Vagina (tissue), 2 donors: ENCODE measurements around the gene ACSL5. TPM values are rescaled to one million over a fixed set of nuclear protein-coding genes. Genes with fewer than 3 reads are reported as not detected.

Source experiments
- DNase-seq, 2 donors: peaks; one replicate each; pipeline ENCODE4 v3.0.0-alpha.2; 2017; ENCODE audit errors: extremely low spot score in 2 of 2
- H3K27ac ChIP-seq: fragments of 200-600 bp; sonication (generic); one replicate; pipeline ENCODE4 v1.5.1; 2019
- H3K27me3 ChIP-seq: fragments of 200-600 bp; sonication (generic); one replicate; pipeline ENCODE4 v1.5.1; 2019
- H3K36me3 ChIP-seq, 2 donors: fragments of 200-600 bp; sonication (generic); one replicate each; pipeline ENCODE4 v1.5.1; 2017 to 2019
- H3K4me1 ChIP-seq: fragments of 200-600 bp; sonication (generic); one replicate; pipeline ENCODE4 v1.5.1; 2019
- H3K4me3 ChIP-seq, 2 donors: fragments of 200-600 bp; sonication (generic); 1 replicate in 1 of 2; 2 replicates in 1 of 2; pipeline ENCODE4 v1.5.1; 2016 to 2019
- H3K9me3 ChIP-seq: fragments of 200-600 bp; sonication (generic); one replicate; pipeline ENCODE4 v1.5.1; 2019
- POLR2A ChIP-seq, 2 donors: fragments of 450-650 bp; IDR thresholded peaks; one replicate each; pipeline ENCODE4 v1.6.1; 2017; ENCODE audit warnings: antibody characterized with exemption in 2 of 2, mild to moderate bottlenecking in 2 of 2, moderate library complexity in 2 of 2
- POLR2AphosphoS5 ChIP-seq, 2 donors: sonication (generic); formaldehyde crosslinking; IDR thresholded peaks; one replicate each; pipeline ENCODE4 v1.9.0; 2017; ENCODE audit warnings: antibody characterized with exemption in 2 of 2, mild to moderate bottlenecking in 2 of 2, low read depth in 1 of 2; ENCODE audit not compliant: insufficient read depth in 1 of 2
- intact Hi-C: fragments of 100-400 bp; cut with DNase I; formaldehyde crosslinking; loops from one replicate; pipeline ENCODE4 v1.15.1; 2023
- total RNA-seq: library from RNA; depleted of rRNA; stranded (reverse); fragments of >200 nt; gene quantifications from one replicate; pipeline ENCODE4 v1.2.3, GENCODE V29; 2016
- TF ChIP-seq, protein P1 (sequence below), 3 experiments: fragments of 450-650 bp in 2 of 3; fragments of 200-600 bp in 1 of 3; sonication (generic) in 1 of 3; IDR thresholded peaks; one replicate each; pipeline ENCODE4 v1.5.1; 2017 to 2019; ENCODE audit warnings: antibody characterized with exemption in 3 of 3, mild to moderate bottlenecking in 2 of 3, moderate library complexity in 2 of 3

The ACSL5 gene
- total RNA-seq, 1 donor from 2014 or later: 8.3 TPM

DNA sequence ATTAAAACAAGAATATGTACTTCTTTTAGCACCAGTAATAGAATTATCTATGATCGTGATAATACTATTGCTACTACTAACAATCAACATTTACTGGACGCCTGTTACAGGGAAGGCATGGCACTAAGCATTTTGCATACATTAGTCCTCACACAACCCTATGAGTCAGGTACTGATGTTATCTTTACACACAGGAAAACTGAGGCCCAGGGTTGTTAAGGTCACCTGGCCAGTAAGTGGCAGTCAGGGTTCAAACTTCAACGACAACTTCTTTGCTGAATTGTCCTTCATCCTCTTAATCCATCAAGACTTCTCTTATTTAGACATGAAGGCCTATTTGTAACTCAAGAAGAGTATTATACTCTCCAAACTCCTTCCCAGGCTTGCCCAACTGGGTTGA, 41.9 kb upstream of the ACSL5 start:
- H3K36me3 ChIP-seq: no peaks in the 10 kb centered on the region
- DNase-seq: no peak
- TF ChIP-seq POLR2A (IDR thresholded peaks at IDR 0.05) (no peak), POLR2AphosphoS5 (IDR thresholded peaks at IDR 0.05; ENCODE audit: insufficient read depth in 1 of 2, low read depth in 1 of 2) (no peak)
- TF ChIP-seq, protein P1, sequence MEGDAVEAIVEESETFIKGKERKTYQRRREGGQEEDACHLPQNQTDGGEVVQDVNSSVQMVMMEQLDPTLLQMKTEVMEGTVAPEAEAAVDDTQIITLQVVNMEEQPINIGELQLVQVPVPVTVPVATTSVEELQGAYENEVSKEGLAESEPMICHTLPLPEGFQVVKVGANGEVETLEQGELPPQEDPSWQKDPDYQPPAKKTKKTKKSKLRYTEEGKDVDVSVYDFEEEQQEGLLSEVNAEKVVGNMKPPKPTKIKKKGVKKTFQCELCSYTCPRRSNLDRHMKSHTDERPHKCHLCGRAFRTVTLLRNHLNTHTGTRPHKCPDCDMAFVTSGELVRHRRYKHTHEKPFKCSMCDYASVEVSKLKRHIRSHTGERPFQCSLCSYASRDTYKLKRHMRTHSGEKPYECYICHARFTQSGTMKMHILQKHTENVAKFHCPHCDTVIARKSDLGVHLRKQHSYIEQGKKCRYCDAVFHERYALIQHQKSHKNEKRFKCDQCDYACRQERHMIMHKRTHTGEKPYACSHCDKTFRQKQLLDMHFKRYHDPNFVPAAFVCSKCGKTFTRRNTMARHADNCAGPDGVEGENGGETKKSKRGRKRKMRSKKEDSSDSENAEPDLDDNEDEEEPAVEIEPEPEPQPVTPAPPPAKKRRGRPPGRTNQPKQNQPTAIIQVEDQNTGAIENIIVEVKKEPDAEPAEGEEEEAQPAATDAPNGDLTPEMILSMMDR (IDR thresholded peaks at IDR 0.05): no peak
- H3K9me3 ChIP-seq: no peaks in the 10 kb centered on the region
- no peak overlapping the region for H3K27ac ChIP-seq
- no peaks in the 10 kb centered on the region for H3K27me3 ChIP-seq
- intact Hi-C loops: no loop called here
- H3K4me1 ChIP-seq: no peaks in the 10 kb centered on the region
- H3K4me3 ChIP-seq: no peak overlapping the region

DNA sequence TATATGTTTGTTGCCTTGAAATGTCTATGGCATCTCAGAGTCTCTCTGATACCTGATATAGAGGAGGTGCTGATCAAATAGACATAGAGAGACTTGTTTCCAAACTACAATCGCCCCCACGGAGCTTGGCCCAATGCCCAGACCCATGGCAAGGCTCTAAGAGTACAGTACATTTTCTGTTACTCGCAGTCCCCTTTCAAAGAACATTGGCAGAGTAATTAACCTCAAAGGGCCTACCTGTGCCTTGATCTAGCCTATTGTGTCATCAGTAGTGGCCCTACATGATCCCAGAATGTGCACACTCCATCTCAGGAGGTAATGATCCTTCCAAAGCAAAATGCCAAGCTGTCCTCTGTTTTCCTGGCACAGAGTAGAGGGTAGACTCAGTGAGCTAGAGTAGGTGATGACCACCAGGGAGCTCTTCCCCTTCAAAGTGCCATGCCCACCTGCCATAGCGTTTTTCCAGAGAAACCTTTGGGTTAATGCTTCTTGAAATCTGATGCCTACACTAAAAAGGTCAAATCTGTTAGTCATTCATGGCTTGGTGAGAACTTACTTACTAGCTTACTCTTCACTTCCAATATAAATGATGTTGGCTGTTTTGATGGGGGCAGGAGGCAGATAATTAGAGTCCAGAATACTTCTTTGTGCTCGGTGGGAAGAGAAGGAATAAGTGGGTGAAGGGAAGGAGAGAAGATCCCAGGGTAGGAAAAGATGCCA, 41.2 kb upstream of the ACSL5 start:
- H3K27ac ChIP-seq: no peak overlapping the region
- intact Hi-C loops: no loop called here
- DNase-seq: peak in 1 of 2 donors; percentile 42

DNA sequence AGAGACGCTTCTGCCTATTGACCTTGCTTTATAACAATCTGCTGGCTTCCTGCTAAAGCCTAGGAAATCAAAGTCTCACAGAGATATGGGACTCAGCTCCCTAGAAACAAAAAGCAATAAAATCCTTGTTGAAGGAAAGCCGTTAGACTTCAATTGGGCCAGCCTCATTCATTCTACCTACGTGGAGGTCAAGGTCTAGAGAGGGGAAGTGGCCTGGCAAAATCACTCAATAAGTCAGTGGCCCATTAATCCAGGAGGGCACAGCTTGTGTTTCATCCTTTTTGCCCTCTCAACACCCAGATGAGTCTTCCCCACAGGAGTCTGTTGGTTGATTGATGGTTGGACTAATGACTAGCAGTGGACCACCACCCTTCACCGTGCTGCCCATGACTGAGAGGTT, 40.5 kb upstream of the ACSL5 start:
- DNase-seq: peak in 1 of 2 donors; percentile 11
- Histone ChIP-seq H3K9me3 (no peaks in the 10 kb centered on the region), H3K27ac (no peak overlapping the region), H3K4me1 (no peaks in the 10 kb centered on the region), H3K4me3 (no peak overlapping the region), H3K27me3 (no peaks in the 10 kb centered on the region), H3K36me3 (no peaks in the 10 kb centered on the region)
- intact Hi-C loops: no loop called here
- TF ChIP-seq POLR2A (IDR thresholded peaks at IDR 0.05) (no peak), POLR2AphosphoS5 (IDR thresholded peaks at IDR 0.05; ENCODE audit: insufficient read depth in 1 of 2, low read depth in 1 of 2) (no peak)
- TF ChIP-seq, protein P1 (IDR thresholded peaks at IDR 0.05): no peak

More for the DNA sequence above, 41.2 kb upstream of the ACSL5 start:
- Histone ChIP-seq H3K27me3 (no peaks in the 10 kb centered on the region), H3K36me3 (no peaks in the 10 kb centered on the region), H3K4me1 (no peaks in the 10 kb centered on the region), H3K9me3 (no peaks in the 10 kb centered on the region), H3K4me3 (no peak overlapping the region)
- TF ChIP-seq POLR2AphosphoS5 (IDR thresholded peaks at IDR 0.05; ENCODE audit: insufficient read depth in 1 of 2, low read depth in 1 of 2) (no peak), POLR2A (IDR thresholded peaks at IDR 0.05) (no peak)
- TF ChIP-seq, protein P1 (IDR thresholded peaks at IDR 0.05): no peak

DNA sequence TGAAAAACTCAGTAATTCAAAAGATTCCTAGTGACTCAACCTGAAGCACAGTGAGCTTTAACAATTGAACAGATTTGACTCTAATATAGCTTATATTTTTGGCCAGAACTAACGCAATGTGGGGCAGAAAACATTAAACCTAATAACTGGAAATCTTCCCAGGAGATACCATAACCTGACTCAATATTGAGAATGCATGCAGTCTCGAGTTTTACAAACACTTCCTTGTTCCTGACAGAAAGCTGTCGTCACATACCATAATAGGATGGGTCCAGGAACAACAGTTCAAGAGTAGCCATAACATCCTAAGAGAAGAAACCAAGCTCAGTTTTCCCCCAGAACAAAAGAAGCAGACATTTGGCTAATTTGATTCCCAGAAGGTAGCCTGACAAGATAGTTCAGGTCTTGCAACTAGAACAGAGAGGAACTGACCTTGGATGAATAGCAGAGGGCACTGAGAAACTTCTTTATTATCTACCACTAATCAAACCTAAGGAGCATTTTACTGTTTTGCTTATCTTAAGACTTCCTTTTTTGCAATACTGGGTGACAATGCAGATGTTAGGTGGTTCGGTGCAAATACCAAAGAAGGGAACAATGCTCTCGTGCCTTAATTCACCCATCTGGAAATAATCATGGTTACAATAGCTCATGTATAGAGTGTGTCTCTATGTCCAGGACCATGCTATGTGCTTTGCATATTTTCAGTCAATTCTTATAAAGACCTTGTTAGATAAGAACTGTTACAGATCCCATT, 38.6 kb upstream of the ACSL5 start:
- H3K9me3 ChIP-seq: no peaks in the 10 kb centered on the region
- H3K27ac ChIP-seq: no peak overlapping the region
- H3K36me3 ChIP-seq: no peaks in the 10 kb centered on the region
- peak in 1 of 2 donors; percentile 10 for DNase-seq
- H3K27me3 ChIP-seq: no peaks in the 10 kb centered on the region
- intact Hi-C loops: no loop called here
- TF ChIP-seq, protein P1 (IDR thresholded peaks at IDR 0.05): no peak
- TF ChIP-seq POLR2A (IDR thresholded peaks at IDR 0.05) (no peak), POLR2AphosphoS5 (IDR thresholded peaks at IDR 0.05; ENCODE audit: insufficient read depth in 1 of 2, low read depth in 1 of 2) (no peak)
- no peak overlapping the region for H3K4me3 ChIP-seq
- no peaks in the 10 kb centered on the region for H3K4me1 ChIP-seq

DNA sequence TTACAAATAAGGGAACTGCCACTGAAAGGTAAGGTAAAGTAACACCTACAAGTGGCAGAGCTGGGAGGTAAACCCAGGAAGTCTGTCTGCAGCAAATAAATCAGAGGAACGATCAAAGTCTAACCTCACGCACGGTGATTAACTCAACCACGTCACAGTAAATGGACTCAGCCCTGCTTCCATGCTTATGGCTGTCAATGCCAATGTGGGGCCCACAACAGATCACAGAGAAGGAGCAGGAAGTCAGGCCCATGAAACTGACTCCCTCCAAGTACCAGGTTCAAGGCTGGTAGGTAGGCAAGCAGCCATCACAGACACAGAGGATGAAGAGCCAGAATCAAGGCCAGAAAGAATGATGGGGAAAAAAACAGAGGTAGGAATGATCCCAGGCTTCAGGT, 38.0 kb upstream of the ACSL5 start:
- intact Hi-C loops: no loop called here
- no peaks in the 10 kb centered on the region for H3K36me3 ChIP-seq
- H3K27ac ChIP-seq: no peak overlapping the region
- H3K4me3 ChIP-seq: no peak overlapping the region
- no peaks in the 10 kb centered on the region for H3K4me1 ChIP-seq
- TF ChIP-seq, protein P1 (IDR thresholded peaks at IDR 0.05): no peak
- no peak for TF ChIP-seq POLR2A (IDR thresholded peaks at IDR 0.05)
- no peak for TF ChIP-seq POLR2AphosphoS5 (IDR thresholded peaks at IDR 0.05; ENCODE audit: insufficient read depth in 1 of 2, low read depth in 1 of 2)
- DNase-seq: no peak
- no peaks in the 10 kb centered on the region for H3K9me3 ChIP-seq
- no peaks in the 10 kb centered on the region for H3K27me3 ChIP-seq
